ENCODE measurements around the gene CALB2.
"Not testable (repeated sequence)": the region's sequence is repeated elsewhere in the genome, so short reads cannot be mapped to it uniquely, and the experiment has no call there.

The CALB2 gene

GRCh38 chr16:71358464-71358998 lies at the start of gene CALB2:
Gene CALB2 (plus strand): TSS chr16:71358723. CDS start chr16:71358793, 70 bp downstream.
- peak; percentile 45 for DNase-seq

- peak; percentile 5 for DNase-seq
Measured at GRCh38 chr16:71311553-71312158, 46.9 kb upstream of the CALB2 start.

- not testable (repeated sequence) for DNase-seq
Measured at GRCh38 chr16:71313591-71313990, 44.9 kb upstream of the CALB2 start.

- DNase-seq: no peak
Measured at GRCh38 chr16:71315269-71315668, 43.3 kb upstream of the CALB2 start.

- no peak for DNase-seq
Measured at GRCh38 chr16:71319999-71320398, 38.5 kb upstream of the CALB2 start.

GRCh38 chr16:71327720-71328119 lies 30.8 kb upstream of the CALB2 start:
- DNase-seq: no peak

GRCh38 chr16:71328151-71328550 lies 30.4 kb upstream of the CALB2 start:
- DNase-seq: no peak

- no peak for DNase-seq
Measured at GRCh38 chr16:71337631-71338030, 20.9 kb upstream of the CALB2 start.

GRCh38 chr16:71338193-71338592 lies 20.3 kb upstream of the CALB2 start:
- DNase-seq: peak; percentile 6

- DNase-seq: no peak
Measured at GRCh38 chr16:71338632-71339031, 19.9 kb upstream of the CALB2 start.

- DNase-seq: no peak
Measured at GRCh38 chr16:71339236-71340171, 19.0 kb upstream of the CALB2 start.

- no peak for DNase-seq
Measured at GRCh38 chr16:71340406-71340805, 18.1 kb upstream of the CALB2 start.

GRCh38 chr16:71341881-71342280 lies 16.6 kb upstream of the CALB2 start:
- DNase-seq: no peak

GRCh38 chr16:71343078-71343477 lies 15.4 kb upstream of the CALB2 start:
- no peak for DNase-seq

- DNase-seq: no peak
Measured at GRCh38 chr16:71344315-71344905, 14.1 kb upstream of the CALB2 start.

- no peak for DNase-seq
Measured at GRCh38 chr16:71345031-71345430, 13.5 kb upstream of the CALB2 start.

- DNase-seq: no peak
Measured at GRCh38 chr16:71347146-71347545, 11.4 kb upstream of the CALB2 start.

GRCh38 chr16:71348262-71349085 lies 10.0 kb upstream of the CALB2 start:
- no peak for DNase-seq

- no peak for DNase-seq
Measured at GRCh38 chr16:71350821-71351557, 7.5 kb upstream of the CALB2 start.

GRCh38 chr16:71351558-71351901 lies 7.0 kb upstream of the CALB2 start:
- no peak for DNase-seq

- DNase-seq: no peak
Measured at GRCh38 chr16:71352466-71352865, 6.1 kb upstream of the CALB2 start.

- no peak for DNase-seq
Measured at GRCh38 chr16:71352963-71353460, 5.5 kb upstream of the CALB2 start.
